Stomach (tissue), 9 donors: ENCODE results near the gene FLT3LG. TPM values are rescaled to one million over a fixed set of nuclear protein-coding genes. Genes with fewer than 3 reads are reported as not detected.
A peak's percentile ranks its signal among the peaks of the same experiment; 100 is the strongest.

Experiments used
- DNase-seq, 2 donors: peaks; one replicate each; pipeline versions ENCODE4 v3.0.0 to v3.0.0-alpha.2; 2013 to 2019
- H3K27ac ChIP-seq, 5 donors: fragments of 200-600 bp in 4 of 5; sonication (generic) in 4 of 5; one replicate each; pipeline ENCODE4 v1.5.1; 2013 to 2019; ENCODE audit warnings: mild to moderate bottlenecking in 1 of 5, moderate library complexity in 1 of 5
- H3K27me3 ChIP-seq, 3 donors: fragments of 200-600 bp; sonication (generic); one replicate each; pipeline ENCODE4 v1.5.1; 2017 to 2019; ENCODE audit warnings: mixed run types in 1 of 3
- H3K36me3 ChIP-seq, 4 donors: fragments of 200-600 bp; sonication (generic); 1 replicate in 3 of 4; 2 replicates in 1 of 4; pipeline ENCODE4 v1.5.1; 2016 to 2019
- H3K4me1 ChIP-seq, 4 donors: fragments of 200-600 bp; sonication (generic); one replicate each; pipeline ENCODE4 v1.5.1; 2016 to 2019
- H3K4me3 ChIP-seq, 4 donors: fragments of 200-600 bp; sonication (generic) in 3 of 4; one replicate each; pipeline ENCODE4 v1.5.1; 2016 to 2019; ENCODE audit warnings: mild to moderate bottlenecking in 1 of 4
- H3K9me3 ChIP-seq, 4 donors: fragments of 200-600 bp; sonication (generic); one replicate each; pipeline ENCODE4 v1.5.1; 2016 to 2019
- CTCF ChIP-seq, 7 experiments: fragments of 450-650 bp in 4 of 7; fragments of 200-600 bp in 3 of 7; sonication (generic) in 3 of 7; IDR thresholded peaks; one replicate each; pipeline ENCODE4 v1.5.1; 2016 to 2019; ENCODE audit warnings: antibody characterized with exemption in 7 of 7, control low read depth in 2 of 7, mild to moderate bottlenecking in 1 of 7
- EP300 ChIP-seq: sonication (generic); formaldehyde crosslinking; IDR thresholded peaks from one replicate; pipeline ENCODE4 v1.6.1; 2017; ENCODE audit warnings: antibody characterized with exemption
- POLR2A ChIP-seq, 4 donors: fragments of 450-650 bp; IDR thresholded peaks; one replicate each; pipeline ENCODE4 v1.6.1; 2016; ENCODE audit warnings: antibody characterized with exemption in 4 of 4, control low read depth in 2 of 4, mild to moderate bottlenecking in 1 of 4, moderate library complexity in 1 of 4
- POLR2AphosphoS5 ChIP-seq, 3 donors: sonication (generic); formaldehyde crosslinking; IDR thresholded peaks; one replicate each; pipeline ENCODE4 v1.6.1; 2016; ENCODE audit warnings: antibody characterized with exemption in 3 of 3
- WGBS, 5 donors: extraction: QIAGEN DNeasy Blood & Tissue Kit in 3 of 5; methylation state at CpG; one replicate each; pipeline versions ENCODE4 v1.1.5 to v1.1.7; 2013 to 2018; 5-methylcytosine and 5-hydroxymethylcytosine counted together
- intact Hi-C: fragments of 100-400 bp; cut with DNase I; formaldehyde crosslinking; loops from one replicate; pipeline ENCODE4 v1.15.1; 2023; ENCODE audit warnings: low total_unique reads
- polyA plus RNA-seq, 3 donors: library from polyadenylated mRNA; stranded (reverse); fragments of 200-250 nt; gene quantifications; one replicate each; pipeline ENCODE4 v1.2.3, GENCODE V29; 2013
- total RNA-seq, 5 donors: library from RNA; depleted of rRNA; stranded (reverse); fragments of >200 nt; gene quantifications; one replicate each; pipeline versions ENCODE4 v1.1.0 to v1.2.3, GENCODE V29; 2014 to 2016
- donor health status: healthy with polysubstance abuse.
- donor health status: Bipolar disorder and iron deficiency.
- donor health status: healthy.

Gene FLT3LG
- total and polyA plus RNA-seq, 8 donors: 1.3 to 14.5 (median 11.0) TPM; not detected in 3

GRCh38 chr19:49481020-49481683 is 7.1 kb downstream of the FLT3LG start:
- intact Hi-C loops: no loop called here
- no peak for TF ChIP-seq POLR2A (IDR thresholded peaks at IDR 0.05)
- TF ChIP-seq CTCF (IDR thresholded peaks at IDR 0.05): no peak
- TF ChIP-seq EP300: no peak
- no peak for TF ChIP-seq POLR2AphosphoS5 (IDR thresholded peaks at IDR 0.05)
- Histone ChIP-seq H3K4me1 (peaks cover 0 to 17% (median 5%) of the 10 kb centered on the region in 4 donors), H3K4me3 (no peak overlapping the region), H3K36me3 (peaks cover 0 to 32% (median 16%) of the 10 kb centered on the region in 4 donors), H3K27me3 (no peaks in the 10 kb centered on the region), H3K27ac (no peak overlapping the region), H3K9me3 (no peaks in the 10 kb centered on the region)
- no peak for DNase-seq
- WGBS, 5 donors: 83 to 90% (median 87%) methylated on average over 7 of the region's 7 CpGs

GRCh38 chr19:49486232-49486631 is 12.2 kb downstream of the FLT3LG start:
- H3K9me3 ChIP-seq: no peaks in the 10 kb centered on the region
- peaks cover 25 to 38% (median 34%) of the 10 kb centered on the region in 4 donors for H3K4me1 ChIP-seq
- peaks cover 18 to 47% (median 38%) of the 10 kb centered on the region in 4 donors for H3K36me3 ChIP-seq
- WGBS, 5 donors: 87 to 94% (median 93%) methylated on average over 7 of the region's 7 CpGs
- no peaks in the 10 kb centered on the region for H3K27me3 ChIP-seq
- peak overlapping the region in 3 of 5 donors; percentile 91 to 96 (median 93) for H3K27ac ChIP-seq
- intact Hi-C loops: no loop called here
- peak in 1 of 2 donors; percentile 18 for DNase-seq
- TF ChIP-seq POLR2A (IDR thresholded peaks at IDR 0.05) (no peak), POLR2AphosphoS5 (IDR thresholded peaks at IDR 0.05) (no peak), CTCF (IDR thresholded peaks at IDR 0.05) (no peak), EP300 (no peak)
- no peak overlapping the region for H3K4me3 ChIP-seq

GRCh38 chr19:49486710-49487276 is 12.8 kb downstream of the FLT3LG start:
- peak overlapping the region; percentile 78 to 96 (median 91) for H3K27ac ChIP-seq
- H3K27me3 ChIP-seq: no peaks in the 10 kb centered on the region
- intact Hi-C loops: no loop called here
- DNase-seq: peak in 1 of 2 donors; percentile 9
- 63 to 68% (median 65%) methylated on average over 22 to 23 of the region's 23 CpGs for WGBS, 5 donors
- TF ChIP-seq EP300 (no peak), POLR2AphosphoS5 (IDR thresholded peaks at IDR 0.05) (no peak), CTCF (IDR thresholded peaks at IDR 0.05) (no peak), POLR2A (IDR thresholded peaks at IDR 0.05) (no peak)
- no peaks in the 10 kb centered on the region for H3K9me3 ChIP-seq
- peaks cover 25 to 43% (median 36%) of the 10 kb centered on the region in 4 donors for H3K4me1 ChIP-seq
- H3K36me3 ChIP-seq: peaks cover 24 to 48% (median 43%) of the 10 kb centered on the region in 4 donors
- peak overlapping the region; percentile 17 to 94 (median 30) for H3K4me3 ChIP-seq

GRCh38 chr19:49487277-49488045 is 13.4 kb downstream of the FLT3LG start, which contains the start of gene RPL13A:
TSS of gene RPL13A (plus strand) at chr19:49487608. CDS start at chr19:49487630, 22 bp downstream.
- peak; percentile 100 for DNase-seq
- H3K27ac ChIP-seq: peak within 1 kb of the TSS; percentile 81 to 96 (median 93)
- no peaks in the 10 kb centered on the region for H3K27me3 ChIP-seq
- peaks cover 25 to 49% (median 39%) of the 10 kb centered on the region in 4 donors for H3K4me1 ChIP-seq
- H3K9me3 ChIP-seq: no peaks in the 10 kb centered on the region
- H3K36me3 ChIP-seq: peaks cover 30 to 48% (median 44%) of the 10 kb centered on the region in 4 donors
- H3K4me3 ChIP-seq: peak within 1 kb of the TSS; percentile 91 to 100 (median 93)
- WGBS, 5 donors: 0 to 1% (median 0%) methylated on average over 44 to 57 of the region's 57 CpGs
- intact Hi-C loops: no loop called here
- TF ChIP-seq POLR2AphosphoS5 (IDR thresholded peaks at IDR 0.05) (peak; percentile 91 to 100 (median 99)), POLR2A (IDR thresholded peaks at IDR 0.05) (peak in 2 of 4 donors; percentile 94 to 98), CTCF (IDR thresholded peaks at IDR 0.05) (no peak)
